GOT3 (cell line): ENCODE results near the gene TOP3A.
A peak's percentile ranks its signal among the peaks of the same experiment; 100 is the strongest.

Experiments
- DNase-seq: peaks from one replicate; lab custom pipeline; 2025; ENCODE audit warnings: mixed read lengths; lab: John Stamatoyannopoulos, UW

The TOP3A gene

GRCh38 chr17:18277076-18277475, 37.7 kb downstream of the TOP3A start:
- no peak for DNase-seq

GRCh38 chr17:18270046-18270931, 44.5 kb downstream of the TOP3A start:
- no peak for DNase-seq

- no peak for DNase-seq
These were observed 46.7 kb downstream of the TOP3A start for GRCh38 chr17:18267927-18268711.

GRCh38 chr17:18267366-18267765, 47.4 kb downstream of the TOP3A start:
- no peak for DNase-seq

GRCh38 chr17:18263885-18264682, 50.7 kb downstream of the TOP3A start:
- DNase-seq = no peak

GRCh38 chr17:18262641-18263040, 52.2 kb downstream of the TOP3A start:
- DNase-seq = no peak

GRCh38 chr17:18262111-18262510, 52.7 kb downstream of the TOP3A start:
- DNase-seq = no peak

GRCh38 chr17:18261659-18262058, 53.1 kb downstream of the TOP3A start:
- no peak for DNase-seq

- no peak for DNase-seq
These were observed 53.7 kb downstream of the TOP3A start for GRCh38 chr17:18261146-18261515.

GRCh38 chr17:18260332-18261145, 54.3 kb downstream of the TOP3A start, which contains the start of gene MIEF2:
TSS of gene MIEF2 (plus strand) at chr17:18260662. CDS start at chr17:18262721, 2,059 bp downstream.
- DNase-seq = peak; percentile 49

- DNase-seq = no peak
These were observed 55.0 kb downstream of the TOP3A start for GRCh38 chr17:18259621-18260331.

GRCh38 chr17:18258356-18259038, 56.3 kb downstream of the TOP3A start, which contains the start of gene FLII:
TSS of gene FLII (minus strand) at chr17:18258738. CDS start at chr17:18258690, 48 bp downstream.
- DNase-seq = no peak

GRCh38 chr17:18257982-18258355, 56.8 kb downstream of the TOP3A start:
- peak; percentile 61 for DNase-seq

GRCh38 chr17:18257268-18257981, 57.4 kb downstream of the TOP3A start:
- DNase-seq = no peak

- no peak for DNase-seq
These were observed 58.0 kb downstream of the TOP3A start for GRCh38 chr17:18256776-18257175.

GRCh38 chr17:18256351-18256750, 58.4 kb downstream of the TOP3A start:
- no peak for DNase-seq

GRCh38 chr17:18254888-18255649, 59.7 kb downstream of the TOP3A start:
- no peak for DNase-seq
